K562 (cell line): ENCODE results near the gene TMEM203. TPM values are rescaled to one million over a fixed set of nuclear protein-coding genes. Genes with fewer than 3 reads are reported as not detected.
A peak's percentile ranks its signal among the peaks of the same experiment; 100 is the strongest.

Experiments used
- BACH1 ChIP-seq: fragments of 200-800 bp; sonication (Bioruptor generic); IDR thresholded peaks from 2 replicates; pipeline ENCODE4 v1.6.1; 2016; ENCODE audit warnings: missing genetic modification characterization, missing compliant biosample characterization
- BMI1 ChIP-seq: fragments of 150-350 bp; IDR thresholded peaks from 2 replicates; pipeline ENCODE4 v1.6.1; 2014; ENCODE audit warnings: low read length
- CHD1 ChIP-seq: fragments of 200-600 bp; sonication (generic); IDR thresholded peaks from one replicate; pipeline ENCODE4 v1.6.1; 2012; ENCODE audit warnings: mild to moderate bottlenecking, moderate library complexity, low read length, inconsistent platforms
- CREB1 ChIP-seq, 2 experiments: sonication (generic) in 1 of 2; formaldehyde crosslinking in 1 of 2; IDR thresholded peaks; 2 replicates each; pipeline versions ENCODE4 v1.6.1 to v1.8.0; 2012 to 2022; ENCODE audit warnings: inconsistent platforms in 1 of 2, mild to moderate bottlenecking in 1 of 2, missing genetic modification reagents in 1 of 2, moderate library complexity in 1 of 2
- CTCFL ChIP-seq: IDR thresholded peaks from 2 replicates; pipeline ENCODE4 v1.6.1; 2011; ENCODE audit warnings: borderline replicate concordance, low read depth, mild to moderate bottlenecking, moderate library complexity, low read length; ENCODE audit not compliant: insufficient read depth, poor library complexity, severe bottlenecking
- E2F3 ChIP-seq: fragments of 250-450 bp; sonication (Bioruptor Pico); IDR thresholded peaks from 2 replicates; pipeline ENCODE4 v1.4.0; 2020; ENCODE audit warnings: mild to moderate bottlenecking
- ELF2 ChIP-seq: fragments of 250-450 bp; sonication (Bioruptor Pico); IDR thresholded peaks from 2 replicates; pipeline ENCODE4 v1.5.0; 2021; ENCODE audit warnings: mild to moderate bottlenecking
- HOMEZ ChIP-seq: fragments of 250-450 bp; sonication (Bioruptor Pico); IDR thresholded peaks from 2 replicates; pipeline ENCODE4 v1.4.0; 2020; ENCODE audit warnings: mild to moderate bottlenecking, moderate library complexity
- PHF8 ChIP-seq: fragments of 200-600 bp; sonication (generic); IDR thresholded peaks from 2 replicates; pipeline ENCODE4 v1.6.1; 2012; ENCODE audit warnings: mixed run types, mild to moderate bottlenecking, inconsistent platforms, low read length, moderate library complexity, borderline replicate concordance
- POLR2AphosphoS2 ChIP-seq: IDR thresholded peaks from 2 replicates; pipeline ENCODE4 v1.6.1; 2012; ENCODE audit warnings: low read length, improper control_type of control experiment
- SMAD1 ChIP-seq: fragments of 150-350 bp; IDR thresholded peaks from 2 replicates; pipeline ENCODE4 v1.6.1; 2014; ENCODE audit warnings: low read length, low read depth; ENCODE audit not compliant: partially characterized antibody
- YY1 ChIP-seq, 3 experiments: IDR thresholded peaks; 2 replicates each; pipeline ENCODE4 v1.6.1; 2011; ENCODE audit warnings: low read length in 2 of 3, mild to moderate bottlenecking in 2 of 3, moderate library complexity in 2 of 3, borderline replicate concordance in 1 of 3, control low read depth in 1 of 3, low read depth in 1 of 3; ENCODE audit not compliant: insufficient read depth in 3 of 3, insufficient replicate concordance in 2 of 3, control insufficient read depth in 1 of 3, insufficient read length in 1 of 3; ENCODE audit errors: extremely low read depth in 1 of 3
- ZKSCAN1 ChIP-seq: fragments of 150-350 bp; IDR thresholded peaks from 2 replicates; pipeline ENCODE4 v1.6.1; 2016; ENCODE audit warnings: low read depth, low read length
- ZNF253 ChIP-seq: fragments of 250-450 bp; sonication (Bioruptor Pico); conservative IDR thresholded peaks from 2 replicates; pipeline ENCODE4 v1.6.1; 2021; ENCODE audit warnings: mild to moderate bottlenecking
- polyA plus RNA-seq, 8 experiments: library from polyadenylated mRNA; depleted of rRNA in 4 of 8; stranded (reverse) in 5 of 8; unstranded in 3 of 8; fragments of >200 nt; fragmentation: Nextera tagmentation in 2 of 8; fragmentation: Illumina TruSeq in 1 of 8; extraction: Ambion mirVana in 2 of 8; extraction: Trizol in 1 of 8; gene quantifications; 2 replicates each; pipeline versions ENCODE4 v1.2.1 to v1.2.3, GENCODE V29; 2011 to 2014; ENCODE audit warnings: inconsistent platforms in 1 of 8, missing spikeins in 1 of 8
- total RNA-seq, 7 experiments: library from RNA; depleted of rRNA in 6 of 7; stranded (reverse); fragments of >200 nt in 6 of 7; fragmentation: Illumina TruSeq in 2 of 7; extraction: Trizol in 2 of 7; gene quantifications; 2 replicates each; pipeline versions ENCODE4 v1.2.1 to v1.2.3, GENCODE V29; 2011 to 2021; ENCODE audit warnings: low replicate concordance in 1 of 7
- TF ChIP-seq, protein P1 (sequence below): fragments of 250-450 bp; sonication (Bioruptor Pico); IDR thresholded peaks from 2 replicates; pipeline ENCODE4 v1.5.0; 2021
- TF ChIP-seq, protein P2 (sequence below), 2 experiments: fragments of 200-800 bp in 1 of 2; sonication (Bioruptor generic) in 1 of 2; sonication (generic) in 1 of 2; formaldehyde crosslinking in 1 of 2; IDR thresholded peaks in 1 of 2; conservative IDR thresholded peaks in 1 of 2; 2 replicates each; pipeline versions ENCODE4 v1.5.0 to v1.6.1; 2016 to 2020; ENCODE audit warnings: missing compliant biosample characterization in 1 of 2, missing genetic modification characterization in 1 of 2, missing genetic modification reagents in 1 of 2

Gene TMEM203
- total and polyA plus RNA-seq, 9 of the 15 experiments (the other 6 are each of a cell fraction or from before 2014, with no cell fraction given), result 8.8 to 59.5 (median 37.6) TPM

GRCh38 chr9:137254624-137255447, 49.4 kb upstream of the TMEM203 start, which contains the start of gene NELFB (continued):
- TF ChIP-seq YY1 (IDR thresholded peaks at IDR 0.05; ENCODE audit: borderline replicate concordance in 1 of 3, control insufficient read depth in 1 of 3, extremely low read depth in 1 of 3, insufficient read depth in 3 of 3, insufficient read length in 1 of 3, insufficient replicate concordance in 2 of 3, low read depth in 1 of 3, low read length in 2 of 3) (peak in 2 of 3 experiments; percentile 77 to 87), PHF8 (peak; percentile 93), E2F3 (CRISPR knock-in tag) (0 out of 2 replicates have a peak, but pooled peaks have one; percentile 38), HOMEZ (0 out of 2 replicates have a peak, but pooled peaks have one; percentile 27), BACH1 (tag) (no peak), ELF2 (peak; percentile 91; the same call in 1 of the 2 replicates), ZKSCAN1 (0 out of 2 replicates have a peak, but pooled peaks have one; percentile 17), POLR2AphosphoS2 (peak; percentile 53; the same call in 1 of the 2 replicates), SMAD1 (no peak), BMI1 (no peak), ZNF253 (CRISPR knock-in tag) (no peak), CTCFL (peak; percentile 64), CHD1 (peak; percentile 92), CREB1 (IDR thresholded peaks at IDR 0.05) (0 out of 2 replicates have a peak, but pooled peaks have one; percentile 34), CREB1 (CRISPR knock-in tag; IDR thresholded peaks at IDR 0.05) (no peak)
- TF ChIP-seq, protein P1, sequence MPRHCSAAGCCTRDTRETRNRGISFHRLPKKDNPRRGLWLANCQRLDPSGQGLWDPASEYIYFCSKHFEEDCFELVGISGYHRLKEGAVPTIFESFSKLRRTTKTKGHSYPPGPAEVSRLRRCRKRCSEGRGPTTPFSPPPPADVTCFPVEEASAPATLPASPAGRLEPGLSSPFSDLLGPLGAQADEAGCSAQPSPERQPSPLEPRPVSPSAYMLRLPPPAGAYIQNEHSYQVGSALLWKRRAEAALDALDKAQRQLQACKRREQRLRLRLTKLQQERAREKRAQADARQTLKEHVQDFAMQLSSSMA (CRISPR knock-in tag), result 0 out of 2 replicates have a peak, but pooled peaks have one; percentile 72
- TF ChIP-seq, protein P2, sequence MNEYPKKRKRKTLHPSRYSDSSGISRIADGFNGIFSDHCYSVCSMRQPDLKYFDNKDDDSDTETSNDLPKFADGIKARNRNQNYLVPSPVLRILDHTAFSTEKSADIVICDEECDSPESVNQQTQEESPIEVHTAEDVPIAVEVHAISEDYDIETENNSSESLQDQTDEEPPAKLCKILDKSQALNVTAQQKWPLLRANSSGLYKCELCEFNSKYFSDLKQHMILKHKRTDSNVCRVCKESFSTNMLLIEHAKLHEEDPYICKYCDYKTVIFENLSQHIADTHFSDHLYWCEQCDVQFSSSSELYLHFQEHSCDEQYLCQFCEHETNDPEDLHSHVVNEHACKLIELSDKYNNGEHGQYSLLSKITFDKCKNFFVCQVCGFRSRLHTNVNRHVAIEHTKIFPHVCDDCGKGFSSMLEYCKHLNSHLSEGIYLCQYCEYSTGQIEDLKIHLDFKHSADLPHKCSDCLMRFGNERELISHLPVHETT (CRISPR knock-in tag; conservative IDR thresholded peaks at IDR 0.05 in 1 of 2, IDR thresholded peaks at IDR 0.05 in 1 of 2), result peak in 1 of 2 experiments; percentile 90; a peak in 2 of 4 replicates
